Panc1 (cell line): ENCODE measurements around the gene SAA2. TPM values are rescaled to one million over a fixed set of nuclear protein-coding genes. Genes with fewer than 3 reads are reported as not detected.
A peak's percentile ranks its signal among the peaks of the same experiment; 100 is the strongest.
"Not testable (repeated sequence)": the region's sequence is repeated elsewhere in the genome, so short reads cannot be mapped to it uniquely, and the experiment has no call there.

ENCODE experiments used
- ATAC-seq: fragments of 200-7000 bp; cut with Tn5 transposase; 2 replicates; pipeline ENCODE4 v1.9.1; 2020; ENCODE audit warnings: mild to moderate bottlenecking, moderate library complexity
- BruUV-seq: library from RNA; stranded (reverse); fragments of 400-500 nt; replicated peaks from 2 replicates; lab custom pipeline; 2021; lab: Mats Ljungman, UMichigan
- CTCF ChIA-PET: fragments of 300-600 bp; sonication (Branson Sonifier 250); formaldehyde crosslinking; loops from one replicate; lab custom pipeline; 2022; ENCODE audit warnings: antibody characterized with exemption; lab: Charles Lee
- POLR2A ChIA-PET: fragments of 300-600 bp; sonication (Branson Sonifier 250); formaldehyde crosslinking; loops from one replicate; lab custom pipeline; 2022; ENCODE audit warnings: antibody characterized with exemption; lab: Charles Lee
- DNase-seq: peaks from one replicate; pipeline ENCODE4 v3.0.0-alpha.2; 2010; ENCODE audit warnings: low read depth, low spot score
- H3K27ac ChIP-seq: 2 replicates; pipeline ENCODE4 v1.5.1; 2011; ENCODE audit warnings: mild to moderate bottlenecking, low read length, inconsistent platforms
- H3K27me3 ChIP-seq: fragments of 200-500 bp; sonication (Bioruptor generic); 2 replicates; pipeline ENCODE4 v1.6.0; 2014; ENCODE audit warnings: low read length, inconsistent platforms; ENCODE audit not compliant: control insufficient read depth, insufficient read depth
- H3K36me3 ChIP-seq: fragments of 200-500 bp; sonication (Bioruptor generic); 2 replicates; pipeline ENCODE4 v1.5.1; 2014; ENCODE audit warnings: inconsistent platforms, mild to moderate bottlenecking, low read length, moderate library complexity; ENCODE audit not compliant: control insufficient read depth, insufficient read depth
- H3K4me1 ChIP-seq: 2 replicates; pipeline ENCODE4 v1.5.1; 2011; ENCODE audit warnings: inconsistent platforms, mild to moderate bottlenecking, low read length, moderate library complexity; ENCODE audit not compliant: control insufficient read depth, insufficient read depth
- H3K4me3 ChIP-seq, 2 experiments: 2 replicates each; pipeline ENCODE4 v1.5.1; 2011 to 2012; ENCODE audit warnings: low read depth in 2 of 2, low read length in 2 of 2, mild to moderate bottlenecking in 2 of 2, inconsistent platforms in 1 of 2, moderate library complexity in 1 of 2
- H3K9me3 ChIP-seq: fragments of 200-500 bp; sonication (Bioruptor generic); 2 replicates; pipeline ENCODE4 v1.5.1; 2014; ENCODE audit warnings: low read depth, mild to moderate bottlenecking, inconsistent platforms, low read length, moderate library complexity; ENCODE audit not compliant: control insufficient read depth, insufficient read depth
- POLR2AphosphoS5 ChIP-seq: IDR thresholded peaks from 2 replicates; pipeline ENCODE4 v1.6.1; 2012; ENCODE audit warnings: mild to moderate bottlenecking, low read depth, low read length, moderate library complexity
- SIN3A ChIP-seq: IDR thresholded peaks from 2 replicates; pipeline ENCODE4 v1.6.1; 2012; ENCODE audit warnings: low read depth, mild to moderate bottlenecking, low read length, moderate library complexity, borderline replicate concordance; ENCODE audit not compliant: insufficient read depth
- TCF7L2 ChIP-seq: IDR thresholded peaks from 2 replicates; pipeline ENCODE4 v1.6.1; 2011; ENCODE audit warnings: mild to moderate bottlenecking, low read depth, low read length, inconsistent platforms
- in situ Hi-C: cut with HindIII; loops from 2 replicates; pipeline ENCODE4 v1.10.0; 2016; ENCODE audit warnings: low sequenced_read_pairs, low pct_unique_long_range_greater_than_20kb
- intact Hi-C: fragments of 100-400 bp; cut with micrococcal nuclease; formaldehyde crosslinking; loops from one replicate; pipeline ENCODE4 v1.10.0; 2022; ENCODE audit not compliant: unreplicated experiment
- total RNA-seq: library from RNA; stranded (reverse); gene quantifications from one replicate; pipeline ENCODE4 v1.2.1, GENCODE V29; 2021; ENCODE audit not compliant: unreplicated experiment
- TF ChIP-seq, protein P1 (sequence below), 2 experiments: IDR thresholded peaks; 2 replicates each; pipeline ENCODE4 v1.6.1; 2011 to 2012; ENCODE audit warnings: low read depth in 2 of 2, control low read depth in 1 of 2, low read length in 1 of 2, mild to moderate bottlenecking in 1 of 2, moderate library complexity in 1 of 2; ENCODE audit not compliant: insufficient read depth in 1 of 2
- TF ChIP-seq, protein P2 (sequence below): fragments of 450-650 bp; IDR thresholded peaks from 2 replicates; pipeline ENCODE4 v1.5.1; 2017; ENCODE audit warnings: mild to moderate bottlenecking

SAA2 gene
- total RNA-seq, 1 experiment from 2014 or later, result 4.0 TPM

- ATAC-seq (peak; percentile 88), DNase-seq (no peak)
- Histone ChIP-seq H3K4me3 (no peak overlapping the region), H3K4me1 (no peaks in the 10 kb centered on the region), H3K27ac (no peak overlapping the region), H3K9me3 (no peaks in the 10 kb centered on the region), H3K36me3 (no peaks in the 10 kb centered on the region), H3K27me3 (no peaks in the 10 kb centered on the region; the same call in 1 of the 2 replicates)
- no TSS peak for BruUV-seq
- intact Hi-C loops, result loop anchor here (5.0 kb wide), 1 partner anchor 86 kb away; no protein-coding TSS in a partner anchor
- in situ Hi-C loops, result no loop called here
- POLR2A ChIA-PET, result no interaction called here
- CTCF ChIA-PET, result interaction anchor here (0.5 to 1.2 kb wide), 6 partner anchors 19 to 127 kb away, joined by 3 to 22 read pairs (median 4); no protein-coding TSS in a partner anchor
- TF ChIP-seq SIN3A, result no peak
- TF ChIP-seq, protein P1, sequence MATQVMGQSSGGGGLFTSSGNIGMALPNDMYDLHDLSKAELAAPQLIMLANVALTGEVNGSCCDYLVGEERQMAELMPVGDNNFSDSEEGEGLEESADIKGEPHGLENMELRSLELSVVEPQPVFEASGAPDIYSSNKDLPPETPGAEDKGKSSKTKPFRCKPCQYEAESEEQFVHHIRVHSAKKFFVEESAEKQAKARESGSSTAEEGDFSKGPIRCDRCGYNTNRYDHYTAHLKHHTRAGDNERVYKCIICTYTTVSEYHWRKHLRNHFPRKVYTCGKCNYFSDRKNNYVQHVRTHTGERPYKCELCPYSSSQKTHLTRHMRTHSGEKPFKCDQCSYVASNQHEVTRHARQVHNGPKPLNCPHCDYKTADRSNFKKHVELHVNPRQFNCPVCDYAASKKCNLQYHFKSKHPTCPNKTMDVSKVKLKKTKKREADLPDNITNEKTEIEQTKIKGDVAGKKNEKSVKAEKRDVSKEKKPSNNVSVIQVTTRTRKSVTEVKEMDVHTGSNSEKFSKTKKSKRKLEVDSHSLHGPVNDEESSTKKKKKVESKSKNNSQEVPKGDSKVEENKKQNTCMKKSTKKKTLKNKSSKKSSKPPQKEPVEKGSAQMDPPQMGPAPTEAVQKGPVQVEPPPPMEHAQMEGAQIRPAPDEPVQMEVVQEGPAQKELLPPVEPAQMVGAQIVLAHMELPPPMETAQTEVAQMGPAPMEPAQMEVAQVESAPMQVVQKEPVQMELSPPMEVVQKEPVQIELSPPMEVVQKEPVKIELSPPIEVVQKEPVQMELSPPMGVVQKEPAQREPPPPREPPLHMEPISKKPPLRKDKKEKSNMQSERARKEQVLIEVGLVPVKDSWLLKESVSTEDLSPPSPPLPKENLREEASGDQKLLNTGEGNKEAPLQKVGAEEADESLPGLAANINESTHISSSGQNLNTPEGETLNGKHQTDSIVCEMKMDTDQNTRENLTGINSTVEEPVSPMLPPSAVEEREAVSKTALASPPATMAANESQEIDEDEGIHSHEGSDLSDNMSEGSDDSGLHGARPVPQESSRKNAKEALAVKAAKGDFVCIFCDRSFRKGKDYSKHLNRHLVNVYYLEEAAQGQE (IDR thresholded peaks at IDR 0.05; ENCODE audit: insufficient read depth in 1 of 2, low read depth in 2 of 2, low read length in 1 of 2), result no peak
- TF ChIP-seq, protein P2, sequence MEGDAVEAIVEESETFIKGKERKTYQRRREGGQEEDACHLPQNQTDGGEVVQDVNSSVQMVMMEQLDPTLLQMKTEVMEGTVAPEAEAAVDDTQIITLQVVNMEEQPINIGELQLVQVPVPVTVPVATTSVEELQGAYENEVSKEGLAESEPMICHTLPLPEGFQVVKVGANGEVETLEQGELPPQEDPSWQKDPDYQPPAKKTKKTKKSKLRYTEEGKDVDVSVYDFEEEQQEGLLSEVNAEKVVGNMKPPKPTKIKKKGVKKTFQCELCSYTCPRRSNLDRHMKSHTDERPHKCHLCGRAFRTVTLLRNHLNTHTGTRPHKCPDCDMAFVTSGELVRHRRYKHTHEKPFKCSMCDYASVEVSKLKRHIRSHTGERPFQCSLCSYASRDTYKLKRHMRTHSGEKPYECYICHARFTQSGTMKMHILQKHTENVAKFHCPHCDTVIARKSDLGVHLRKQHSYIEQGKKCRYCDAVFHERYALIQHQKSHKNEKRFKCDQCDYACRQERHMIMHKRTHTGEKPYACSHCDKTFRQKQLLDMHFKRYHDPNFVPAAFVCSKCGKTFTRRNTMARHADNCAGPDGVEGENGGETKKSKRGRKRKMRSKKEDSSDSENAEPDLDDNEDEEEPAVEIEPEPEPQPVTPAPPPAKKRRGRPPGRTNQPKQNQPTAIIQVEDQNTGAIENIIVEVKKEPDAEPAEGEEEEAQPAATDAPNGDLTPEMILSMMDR, result peak; percentile 72
Measured at GRCh38 chr11:18203723-18204122, 44.7 kb downstream of the SAA2 start.

GRCh38 chr11:18197738-18198137 is 50.7 kb downstream of the SAA2 start:
- intact Hi-C loops, H3K36me3 ChIP-seq, POLR2A ChIA-PET, DNase-seq, in situ Hi-C loops, CTCF ChIA-PET, BruUV-seq, H3K27me3 ChIP-seq, H3K4me1 ChIP-seq, ATAC-seq, H3K9me3 ChIP-seq, H3K4me3 ChIP-seq, H3K27ac ChIP-seq: not testable (repeated sequence)

GRCh38 chr11:18196532-18196931 is 51.9 kb downstream of the SAA2 start:
- no peak overlapping the region for H3K4me3 ChIP-seq
- ChIA-PET CTCF (no interaction called here), POLR2A (no interaction called here)
- no TSS peak for BruUV-seq
- ATAC-seq (no peak), DNase-seq (no peak)
- TF ChIP-seq, protein P2, result no peak
- TF ChIP-seq, protein P1 (IDR thresholded peaks at IDR 0.05; ENCODE audit: insufficient read depth in 1 of 2, low read depth in 2 of 2, low read length in 1 of 2), result no peak
- TF ChIP-seq SIN3A (no peak), TCF7L2 (no peak), POLR2AphosphoS5 (no peak)
- in situ Hi-C loops (no loop called here), intact Hi-C loops (no loop called here)
- no peaks in the 10 kb centered on the region for H3K36me3 ChIP-seq
- no peak overlapping the region for H3K27ac ChIP-seq
- H3K4me1 ChIP-seq, result no peaks in the 10 kb centered on the region
- H3K27me3 ChIP-seq, result peaks cover 9% of the 10 kb centered on the region; the same call in 1 of the 2 replicates
- H3K9me3 ChIP-seq, result no peaks in the 10 kb centered on the region
